Ovary (tissue), 3 donors: ENCODE data around the gene FREM2.

ENCODE experiments used
- CTCF ChIP-seq, 3 donors: fragments of 450-650 bp in 2 of 3; fragments of 200-600 bp in 1 of 3; IDR thresholded peaks; one replicate each; pipeline versions ENCODE4 v1.5.1 to v1.8.0; 2016 to 2022; ENCODE audit warnings: antibody characterized with exemption in 3 of 3, mild to moderate bottlenecking in 1 of 3
- EP300 ChIP-seq: sonication (generic); formaldehyde crosslinking; IDR thresholded peaks from one replicate; pipeline ENCODE4 v1.6.1; 2017; ENCODE audit warnings: antibody characterized with exemption
- POLR2A ChIP-seq: fragments of 450-650 bp; IDR thresholded peaks from one replicate; pipeline ENCODE4 v1.6.1; 2017; ENCODE audit warnings: antibody characterized with exemption, mild to moderate bottlenecking, moderate library complexity
- donor health status: DM: no; HTN: no; CAD: no.

DNA sequence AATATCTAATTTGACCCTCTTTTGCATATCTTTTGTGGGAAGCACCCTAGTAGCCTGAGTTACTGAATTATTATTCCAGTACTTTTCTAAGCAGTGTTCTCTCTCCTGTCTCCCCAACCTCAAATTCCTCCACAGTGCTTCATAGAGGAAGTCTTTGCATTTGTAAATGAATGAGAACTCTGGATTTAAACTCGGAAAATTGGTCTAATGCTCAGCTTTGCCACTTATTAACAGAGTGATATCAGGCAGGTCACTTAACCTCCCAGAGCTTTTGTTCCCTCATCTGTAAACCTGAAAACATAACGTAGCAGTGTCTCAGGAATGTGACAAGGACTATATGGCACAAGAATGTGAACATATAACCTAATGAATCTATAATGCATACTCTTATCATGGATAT, 26.2 kb downstream of the FREM2 start:
- TF ChIP-seq CTCF (IDR thresholded peaks at IDR 0.05) (no peak), POLR2A (no peak), EP300 (no peak)
